ENCODE results near the gene FAM98A.

- no peak for TF ChIP-seq EP300 (conservative IDR thresholded peaks at IDR 0.05; ENCODE audit: poor library complexity, severe bottlenecking)
- no peak for TF ChIP-seq CTCF (IDR thresholded peaks at IDR 0.05; ENCODE audit: poor library complexity, severe bottlenecking)
- TF ChIP-seq RAD21 (conservative IDR thresholded peaks at IDR 0.05): no peak
- TF ChIP-seq REST (IDR thresholded peaks at IDR 0.05; ENCODE audit: borderline replicate concordance): no peak
- TF ChIP-seq TAF1 (IDR thresholded peaks at IDR 0.05; ENCODE audit: low read depth): no peak
- TF ChIP-seq EZH2 (IDR thresholded peaks at IDR 0.05; ENCODE audit: borderline replicate concordance, insufficient read depth, low read length, poor library complexity, severe bottlenecking): no peak
These were observed 33.7 kb upstream of the FAM98A start for GRCh38 chr2:33632831-33633230.
